ENCODE data around the gene C14orf93.

- TF ChIP-seq CTCF (conservative IDR thresholded peaks at IDR 0.05 in 1 of 2, IDR thresholded peaks at IDR 0.05 in 1 of 2; ENCODE audit: low read depth in 1 of 2, low read length in 2 of 2) (no peak), EZH2 (IDR thresholded peaks at IDR 0.05; ENCODE audit: low read length, missing control alignments) (no peak)
These were observed 3.8 kb downstream of the C14orf93 start for GRCh38 chr14:23006188-23006534.
